Measurements from ENCODE around the gene CTNNA3.

GRCh38 chr10:66888237-66888636 lies 807.8 kb downstream of the CTNNA3 start:
- TF ChIP-seq CTCF (IDR thresholded peaks at IDR 0.05), result no peak
- no peak for TF ChIP-seq POLR2A (IDR thresholded peaks at IDR 0.05)
- TF ChIP-seq POLR2AphosphoS5 (IDR thresholded peaks at IDR 0.05), result no peak
- no peak for TF ChIP-seq EP300 (IDR thresholded peaks at IDR 0.05; ENCODE audit: low read depth)
